ENCODE results near the gene CNEP1R1. TPM values are rescaled to one million over a fixed set of nuclear protein-coding genes. Genes with fewer than 3 reads are reported as not detected.

CNEP1R1 gene
- total RNA-seq, 2 experiments from 2014 or later = 36.6 to 46.3 TPM

- Histone ChIP-seq H3K27ac (ENCODE audit: low read depth in 1 of 2, low read length in 2 of 2) (no peak overlapping the region), H3K4me3 (ENCODE audit: low read length) (no peak overlapping the region), H3K9me3 (ENCODE audit: control insufficient read depth in 1 of 2, insufficient read depth in 1 of 2, low read length in 2 of 2) (no peaks in the 10 kb centered on the region), H3K27me3 (ENCODE audit: control insufficient read depth in 1 of 2, insufficient read depth in 2 of 2, low read length in 2 of 2) (peaks cover 0 to 7% of the 10 kb centered on the region in 2 experiments), H3K4me1 (ENCODE audit: insufficient read depth, low read length) (no peaks in the 10 kb centered on the region), H3K36me3 (ENCODE audit: insufficient read depth, low read length) (no peaks in the 10 kb centered on the region)
- H3K36me3 Mint-ChIP-seq (ENCODE audit: low read depth) = no peaks in the 10 kb centered on the region
- peaks cover 40% of the 10 kb centered on the region for H3K27me3 Mint-ChIP-seq
- no peak overlapping the region for H3K27ac Mint-ChIP-seq
- intact Hi-C loops (cut with DNase I, micrococcal nuclease) = no loop called here
- no peak for TF ChIP-seq CTCF (IDR thresholded peaks at IDR 0.05)
- POLR2A ChIA-PET = no interaction called here
- H3K9me3 Mint-ChIP-seq = no peaks in the 10 kb centered on the region
- ATAC-seq (ENCODE audit: poor library complexity) (no peak), DNase-seq (no peak)
- no peak overlapping the region for H3K4me3 Mint-ChIP-seq
- H3K4me1 Mint-ChIP-seq (ENCODE audit: low read depth) = no peaks in the 10 kb centered on the region
- CTCF ChIA-PET = no interaction called here
Measured at GRCh38 chr16:50046853-50047252, 21.8 kb downstream of the CNEP1R1 start.

GRCh38 chr16:50047864-50048263 is 22.8 kb downstream of the CNEP1R1 start:
- H3K4me3 ChIP-seq (ENCODE audit: low read length) = no peak overlapping the region
- CTCF ChIA-PET = no interaction called here
- Mint-ChIP-seq H3K9me3 (no peaks in the 10 kb centered on the region), H3K27me3 (peaks cover 39% of the 10 kb centered on the region), H3K4me1 (ENCODE audit: low read depth) (no peaks in the 10 kb centered on the region), H3K27ac (no peak overlapping the region), H3K4me3 (no peak overlapping the region), H3K36me3 (ENCODE audit: low read depth) (no peaks in the 10 kb centered on the region)
- H3K27ac ChIP-seq (ENCODE audit: low read depth in 1 of 2, low read length in 2 of 2) = no peak overlapping the region
- no peak for TF ChIP-seq CTCF (IDR thresholded peaks at IDR 0.05)
- no peaks in the 10 kb centered on the region for H3K4me1 ChIP-seq (ENCODE audit: insufficient read depth, low read length)
- DNase-seq (no peak), ATAC-seq (ENCODE audit: poor library complexity) (no peak)
- no peaks in the 10 kb centered on the region for H3K36me3 ChIP-seq (ENCODE audit: insufficient read depth, low read length)
- H3K9me3 ChIP-seq (ENCODE audit: control insufficient read depth in 1 of 2, insufficient read depth in 1 of 2, low read length in 2 of 2) = no peaks in the 10 kb centered on the region
- intact Hi-C loops (cut with DNase I, micrococcal nuclease) = no loop called here
- H3K27me3 ChIP-seq (ENCODE audit: control insufficient read depth in 1 of 2, insufficient read depth in 2 of 2, low read length in 2 of 2) = peaks cover 0 to 7% of the 10 kb centered on the region in 2 experiments
- POLR2A ChIA-PET = no interaction called here

GRCh38 chr16:50050802-50051201 is 25.8 kb downstream of the CNEP1R1 start:
- ChIA-PET POLR2A (no interaction called here), CTCF (no interaction called here)
- intact Hi-C loops (cut with DNase I, micrococcal nuclease) = no loop called here
- Histone ChIP-seq H3K4me1 (ENCODE audit: insufficient read depth, low read length) (no peaks in the 10 kb centered on the region), H3K27me3 (ENCODE audit: control insufficient read depth in 1 of 2, insufficient read depth in 2 of 2, low read length in 2 of 2) (peaks cover 0 to 3% of the 10 kb centered on the region in 2 experiments), H3K36me3 (ENCODE audit: insufficient read depth, low read length) (no peaks in the 10 kb centered on the region), H3K27ac (ENCODE audit: low read depth in 1 of 2, low read length in 2 of 2) (no peak overlapping the region), H3K4me3 (ENCODE audit: low read length) (no peak overlapping the region), H3K9me3 (ENCODE audit: control insufficient read depth in 1 of 2, insufficient read depth in 1 of 2, low read length in 2 of 2) (peaks cover 2 to 4% of the 10 kb centered on the region in 2 experiments)
- ATAC-seq (ENCODE audit: poor library complexity) (no peak), DNase-seq (no peak)
- no peak for TF ChIP-seq CTCF (IDR thresholded peaks at IDR 0.05)
- Mint-ChIP-seq H3K36me3 (ENCODE audit: low read depth) (no peaks in the 10 kb centered on the region), H3K4me1 (ENCODE audit: low read depth) (no peaks in the 10 kb centered on the region), H3K27me3 (peaks cover 22% of the 10 kb centered on the region), H3K4me3 (no peak overlapping the region), H3K9me3 (peaks cover 6% of the 10 kb centered on the region), H3K27ac (no peak overlapping the region)

All from CD4-positive, alpha-beta T cell (primary cell).